SJCRH30 (cell line): Measurements from ENCODE around the gene MCM3AP. TPM values are rescaled to one million over a fixed set of nuclear protein-coding genes. Genes with fewer than 3 reads are reported as not detected.
"Not testable (repeated sequence)": the region's sequence is repeated elsewhere in the genome, so short reads cannot be mapped to it uniquely, and the experiment has no call there.

Source experiments
- DNase-seq, 2 experiments: peaks; one replicate each; pipeline ENCODE4 v3.0.0-alpha.2; 2015 to 2020
- H3K27ac ChIP-seq: fragments of 250-450 bp; sonication (Bioruptor Pico); 2 replicates; pipeline ENCODE4 v1.5.1; 2020; ENCODE audit warnings: mild to moderate bottlenecking, moderate library complexity
- H3K27me3 ChIP-seq: fragments of 250-450 bp; sonication (Bioruptor Pico); 2 replicates; pipeline ENCODE4 v1.5.1; 2020; ENCODE audit warnings: mild to moderate bottlenecking, moderate library complexity
- H3K36me3 ChIP-seq: fragments of 250-450 bp; sonication (Bioruptor Pico); 2 replicates; pipeline ENCODE4 v1.5.1; 2020; ENCODE audit warnings: mild to moderate bottlenecking, moderate library complexity
- H3K4me1 ChIP-seq: fragments of 250-450 bp; sonication (Bioruptor Pico); 2 replicates; pipeline ENCODE4 v1.5.1; 2020; ENCODE audit warnings: mild to moderate bottlenecking, moderate library complexity
- H3K4me3 ChIP-seq: fragments of 250-450 bp; sonication (Bioruptor Pico); 2 replicates; pipeline ENCODE4 v1.5.1; 2020; ENCODE audit warnings: mild to moderate bottlenecking, moderate library complexity
- H3K9me3 ChIP-seq: fragments of 250-450 bp; sonication (Bioruptor Pico); replicated peaks from 2 replicates; pipeline ENCODE4 v1.5.1; 2020; ENCODE audit warnings: mild to moderate bottlenecking, moderate library complexity
- total RNA-seq: library from RNA; depleted of rRNA; stranded (reverse); fragments of >200 nt; shearing (Covaris generic); gene quantifications from 2 replicates; pipeline ENCODE4 v1.2.3, GENCODE V29; 2014

Gene MCM3AP
- total RNA-seq, 1 experiment from 2014 or later, result 49.2 TPM

DNA sequence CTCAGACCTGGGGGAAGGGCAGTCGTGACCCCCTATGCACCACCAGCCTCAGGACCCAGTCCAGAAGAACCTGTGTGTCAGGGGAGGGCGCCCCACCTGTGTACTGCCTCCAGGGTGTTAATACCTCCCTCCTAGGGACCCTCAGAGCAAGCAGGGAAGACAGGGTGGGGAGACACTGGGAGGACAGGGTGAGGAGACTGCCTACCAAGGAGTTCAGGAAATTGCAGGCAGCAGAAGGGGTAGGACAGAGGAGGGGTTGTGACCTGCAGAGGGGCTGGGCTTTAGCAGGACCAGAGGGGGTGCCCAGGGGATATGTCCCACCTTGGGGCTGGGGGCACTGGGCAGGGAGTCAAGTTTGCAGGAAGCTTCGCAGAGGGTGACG is 33.0 kb upstream of the MCM3AP start:
- Histone ChIP-seq H3K27ac (no peak overlapping the region), H3K9me3 (no peaks in the 10 kb centered on the region), H3K4me1 (no peaks in the 10 kb centered on the region), H3K36me3 (peaks cover 33% of the 10 kb centered on the region), H3K27me3 (no peaks in the 10 kb centered on the region), H3K4me3 (no peak overlapping the region)
- no peak for DNase-seq

- Histone ChIP-seq H3K27ac (no peak overlapping the region), H3K9me3 (no peaks in the 10 kb centered on the region), H3K36me3 (peaks cover 38% of the 10 kb centered on the region), H3K4me3 (no peak overlapping the region), H3K4me1 (no peaks in the 10 kb centered on the region), H3K27me3 (no peaks in the 10 kb centered on the region)
- no peak for DNase-seq
These were observed 32.5 kb upstream of the MCM3AP start for GRCh38 chr21:46317710-46318463.

DNA sequence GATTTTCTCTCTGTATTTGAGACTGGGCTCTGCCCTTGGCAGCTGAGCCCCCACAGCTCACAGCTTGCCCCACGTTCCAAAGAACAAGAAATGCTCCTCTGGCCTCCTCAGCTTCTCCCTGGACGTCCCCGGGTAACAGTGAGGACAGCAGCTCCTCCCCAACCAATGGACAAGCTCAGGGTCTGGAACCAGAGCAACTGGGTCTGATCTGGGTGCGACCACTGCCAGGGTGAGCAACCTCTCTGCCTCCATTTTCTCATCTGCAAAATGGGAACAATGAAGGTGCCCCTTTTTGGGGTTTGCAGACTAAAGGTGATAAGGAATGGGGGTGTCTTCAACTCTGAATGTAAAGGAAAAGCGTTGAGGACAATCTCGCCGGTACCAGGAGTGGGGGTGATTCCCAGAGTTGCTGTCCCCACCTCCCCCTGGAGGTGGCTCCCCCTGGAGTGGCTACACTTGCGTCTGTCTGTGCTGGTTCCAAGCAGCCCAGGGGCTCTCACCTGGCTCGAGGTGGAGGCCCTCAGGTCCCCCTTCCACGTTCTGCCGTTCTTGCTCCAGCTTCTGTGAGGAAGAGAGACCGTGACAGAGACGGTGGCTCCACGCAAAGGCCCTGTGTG is 31.4 kb upstream of the MCM3AP start:
- no peak for DNase-seq
- Histone ChIP-seq H3K4me3 (no peak overlapping the region), H3K4me1 (no peaks in the 10 kb centered on the region), H3K9me3 (no peaks in the 10 kb centered on the region), H3K36me3 (peaks cover 36% of the 10 kb centered on the region), H3K27ac (no peak overlapping the region), H3K27me3 (no peaks in the 10 kb centered on the region)

GRCh38 chr21:46314441-46315020 is 29.1 kb upstream of the MCM3AP start:
- no peak overlapping the region for H3K4me3 ChIP-seq
- H3K36me3 ChIP-seq, result peaks cover 47% of the 10 kb centered on the region
- H3K4me1 ChIP-seq, result no peaks in the 10 kb centered on the region
- H3K27me3 ChIP-seq, result no peaks in the 10 kb centered on the region
- H3K27ac ChIP-seq, result no peak overlapping the region
- no peaks in the 10 kb centered on the region for H3K9me3 ChIP-seq
- DNase-seq, result no peak

- DNase-seq, result no peak
- peaks cover 54% of the 10 kb centered on the region for H3K36me3 ChIP-seq
- H3K4me1 ChIP-seq, result no peaks in the 10 kb centered on the region
- H3K27ac ChIP-seq, result no peak overlapping the region
- H3K4me3 ChIP-seq, result no peak overlapping the region
- no peaks in the 10 kb centered on the region for H3K9me3 ChIP-seq
- no peaks in the 10 kb centered on the region for H3K27me3 ChIP-seq
These were observed 27.5 kb upstream of the MCM3AP start for GRCh38 chr21:46312949-46313348.

- Histone ChIP-seq H3K9me3 (no peaks in the 10 kb centered on the region), H3K4me3 (no peak overlapping the region), H3K27ac (no peak overlapping the region), H3K36me3 (peaks cover 60% of the 10 kb centered on the region), H3K27me3 (no peaks in the 10 kb centered on the region), H3K4me1 (0 out of 2 replicates have a peak, but pooled peaks cover 2% of the 10 kb centered on the region)
- DNase-seq, result no peak
These were observed 26.2 kb upstream of the MCM3AP start for GRCh38 chr21:46311568-46311967.

DNA sequence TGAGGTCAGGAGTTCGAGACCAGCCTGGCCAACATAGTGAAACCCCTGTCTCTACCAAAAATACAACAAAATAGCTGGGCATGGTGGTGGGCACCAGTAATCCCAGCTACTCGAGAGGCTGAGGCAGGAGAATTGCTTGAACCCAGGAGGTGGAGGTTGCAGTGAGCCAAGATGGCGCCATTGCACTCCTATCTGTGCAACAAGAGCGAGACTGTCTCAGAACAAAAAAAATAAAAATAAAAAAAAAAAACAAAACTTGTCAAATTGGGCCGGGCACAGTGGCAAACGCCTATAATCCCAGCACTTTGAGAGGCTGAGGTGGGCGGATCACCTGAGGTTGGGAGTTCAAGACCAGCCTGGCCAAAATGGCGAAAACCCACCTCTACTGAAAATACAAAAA is 24.8 kb upstream of the MCM3AP start:
- not testable (repeated sequence) for H3K9me3 ChIP-seq, H3K27ac ChIP-seq, H3K4me1 ChIP-seq, H3K4me3 ChIP-seq, H3K27me3 ChIP-seq, DNase-seq
- H3K36me3 ChIP-seq, result peaks cover 59% of the 10 kb centered on the region

DNA sequence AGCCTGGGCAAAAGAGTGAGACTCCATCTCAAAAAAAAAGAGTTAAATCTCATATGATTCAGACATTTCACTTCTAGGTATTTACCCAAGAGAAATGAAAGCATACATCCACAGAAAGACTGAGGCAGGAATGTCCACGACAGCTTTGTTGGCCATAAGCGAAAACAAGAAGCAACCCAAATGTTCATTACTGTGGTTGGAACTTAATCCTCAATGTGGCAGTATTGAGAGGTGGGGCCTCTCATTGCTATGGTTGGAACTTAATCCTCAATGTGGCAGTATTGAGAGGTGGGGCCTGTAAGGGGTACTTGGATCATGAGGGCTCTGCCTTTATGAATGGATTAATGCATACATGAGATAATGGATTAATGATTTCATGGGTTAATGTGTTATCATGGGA is 23.0 kb upstream of the MCM3AP start:
- Histone ChIP-seq H3K27me3 (no peaks in the 10 kb centered on the region), H3K4me3 (no peak overlapping the region), H3K27ac (no peak overlapping the region), H3K36me3 (peaks cover 59% of the 10 kb centered on the region), H3K9me3 (no peaks in the 10 kb centered on the region), H3K4me1 (0 out of 2 replicates have a peak, but pooled peaks cover 2% of the 10 kb centered on the region)
- DNase-seq, result no peak

DNA sequence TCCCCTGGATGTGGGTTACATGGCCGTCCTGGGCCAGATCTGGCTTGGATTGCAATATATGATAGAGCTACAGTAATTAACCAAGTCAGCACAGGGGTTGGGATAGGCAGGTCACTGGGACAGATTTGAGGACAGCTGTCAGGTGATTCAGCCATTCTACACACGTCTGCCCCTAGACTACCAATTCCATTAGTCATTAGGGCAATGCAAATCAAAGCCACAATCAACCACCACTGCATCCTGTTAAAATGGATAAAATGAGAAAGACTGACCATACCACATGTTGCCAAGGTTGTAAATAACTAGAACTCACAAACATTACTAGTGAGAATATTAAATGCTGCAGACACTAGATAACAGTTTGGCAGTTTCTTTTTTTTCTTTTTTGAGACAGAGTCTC is 22.2 kb upstream of the MCM3AP start:
- no peaks in the 10 kb centered on the region for H3K27me3 ChIP-seq
- DNase-seq, result no peak
- H3K27ac ChIP-seq, result no peak overlapping the region
- H3K36me3 ChIP-seq, result peaks cover 58% of the 10 kb centered on the region
- 0 out of 2 replicates have a peak, but pooled peaks cover 2% of the 10 kb centered on the region for H3K4me1 ChIP-seq
- no peak overlapping the region for H3K4me3 ChIP-seq
- H3K9me3 ChIP-seq, result no peaks in the 10 kb centered on the region

- no peak overlapping the region for H3K4me3 ChIP-seq
- H3K36me3 ChIP-seq, result peaks cover 58% of the 10 kb centered on the region
- no peak for DNase-seq
- no peak overlapping the region for H3K27ac ChIP-seq
- H3K4me1 ChIP-seq, result 0 out of 2 replicates have a peak, but pooled peaks cover 2% of the 10 kb centered on the region
- no peaks in the 10 kb centered on the region for H3K27me3 ChIP-seq
- no peaks in the 10 kb centered on the region for H3K9me3 ChIP-seq
These were observed 19.5 kb upstream of the MCM3AP start for GRCh38 chr21:46304955-46305354.

DNA sequence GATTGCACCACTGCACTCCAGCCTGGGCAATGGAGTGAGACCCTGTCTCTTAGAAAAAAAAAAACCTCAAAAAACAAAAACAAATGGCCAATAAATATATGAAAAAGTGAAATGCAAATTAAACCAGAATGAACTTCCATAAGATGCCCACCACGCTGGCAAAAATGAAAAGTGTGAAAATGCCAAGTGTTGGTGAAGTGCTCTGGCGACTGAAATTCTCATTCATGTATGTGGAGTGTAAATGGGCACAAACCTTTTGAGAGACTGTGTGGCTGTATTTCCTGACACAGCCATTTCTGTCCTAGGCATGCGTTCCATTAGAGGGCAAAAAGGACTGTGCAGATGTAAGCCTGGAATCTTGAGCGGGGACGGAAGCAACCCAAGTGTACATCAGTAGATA is 19.0 kb upstream of the MCM3AP start:
- Histone ChIP-seq H3K4me3 (no peak overlapping the region), H3K27ac (no peak overlapping the region), H3K27me3 (no peaks in the 10 kb centered on the region), H3K36me3 (peaks cover 60% of the 10 kb centered on the region), H3K4me1 (0 out of 2 replicates have a peak, but pooled peaks cover 2% of the 10 kb centered on the region), H3K9me3 (no peaks in the 10 kb centered on the region)
- DNase-seq, result no peak

- peaks cover 42% of the 10 kb centered on the region for H3K36me3 ChIP-seq
- no peak for DNase-seq
These were observed 16.3 kb upstream of the MCM3AP start for GRCh38 chr21:46301759-46302158.

DNA sequence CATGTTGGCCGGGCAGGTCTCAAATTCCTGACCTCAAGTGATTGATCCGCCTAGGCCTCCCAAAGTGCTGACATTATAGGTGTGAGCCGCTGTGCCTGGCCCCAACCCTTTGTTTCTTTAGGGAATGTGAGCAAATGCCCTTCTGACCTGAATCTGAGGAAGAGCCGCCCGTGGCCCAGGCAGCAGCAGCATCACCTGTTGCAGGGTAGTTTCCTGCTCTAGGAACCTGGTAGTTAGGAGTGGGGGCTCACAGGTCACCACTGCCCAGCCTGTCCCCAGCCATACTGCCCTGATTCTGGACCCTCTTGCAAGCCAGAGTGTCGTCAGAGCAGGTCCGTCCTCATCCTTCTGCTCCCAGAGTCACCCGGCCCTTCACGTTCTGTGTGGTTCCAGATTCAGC is 13.8 kb upstream of the MCM3AP start:
- Histone ChIP-seq H3K4me3 (no peak overlapping the region), H3K9me3 (no peaks in the 10 kb centered on the region), H3K27me3 (no peaks in the 10 kb centered on the region), H3K36me3 (peaks cover 30% of the 10 kb centered on the region), H3K4me1 (peaks cover 4% of the 10 kb centered on the region; the same call in 1 of the 2 replicates), H3K27ac (no peak overlapping the region)
- DNase-seq, result no peak

More at GRCh38 chr21:46301759-46302158, 16.3 kb upstream of the MCM3AP start:
- no peak overlapping the region for H3K27ac ChIP-seq
- H3K27me3 ChIP-seq, result no peaks in the 10 kb centered on the region
- H3K9me3 ChIP-seq, result no peaks in the 10 kb centered on the region
- no peak overlapping the region for H3K4me3 ChIP-seq
- H3K4me1 ChIP-seq, result no peaks in the 10 kb centered on the region

DNA sequence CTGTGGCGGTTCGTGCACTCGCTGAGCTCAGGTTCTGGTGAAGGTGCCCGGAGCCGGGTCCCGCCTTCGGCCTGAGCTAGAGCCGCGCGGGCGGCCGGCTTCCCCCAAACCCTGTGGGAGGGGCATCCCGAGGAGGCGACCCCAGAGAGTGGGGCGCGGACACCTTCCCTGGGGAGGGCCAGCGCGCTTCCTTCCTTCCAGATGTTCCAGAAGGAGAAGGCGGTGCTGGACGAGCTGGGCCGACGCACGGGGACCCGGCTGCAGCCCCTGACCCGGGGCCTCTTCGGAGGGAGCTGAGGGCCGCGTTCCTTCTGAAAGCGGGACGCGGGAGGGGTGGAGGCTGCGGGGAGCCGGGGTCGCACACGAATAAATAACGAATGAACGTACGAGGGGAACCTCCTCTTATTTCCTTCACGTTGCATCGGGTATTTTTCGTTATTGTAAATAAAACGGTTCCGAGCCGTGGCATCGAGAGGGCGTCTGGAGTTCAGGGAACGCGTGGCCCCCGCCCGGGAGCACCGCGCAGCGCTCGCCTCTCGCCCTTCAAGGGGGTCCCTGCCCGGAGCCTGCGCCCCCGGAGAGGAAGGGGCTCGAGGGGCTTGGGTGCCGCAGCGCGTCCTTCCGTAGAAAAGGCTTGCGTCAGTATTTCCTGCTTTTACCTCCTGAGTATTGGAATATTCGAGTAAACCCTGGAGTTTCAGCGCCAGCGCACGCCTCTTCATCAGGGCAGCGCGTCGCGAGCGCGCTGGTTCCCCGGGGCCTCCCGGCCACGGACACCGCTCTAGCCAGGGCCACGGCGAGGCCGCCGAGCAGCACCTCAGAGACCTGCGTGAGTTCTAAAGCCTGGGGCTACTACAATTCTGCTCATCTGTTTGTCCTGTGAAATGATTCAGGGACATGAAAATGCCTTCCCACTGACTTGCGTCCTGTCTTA is 12.2 kb upstream of the MCM3AP start:
- Histone ChIP-seq H3K27ac (no peak overlapping the region), H3K27me3 (no peaks in the 10 kb centered on the region), H3K4me1 (peaks cover 4% of the 10 kb centered on the region; the same call in 1 of the 2 replicates), H3K9me3 (no peaks in the 10 kb centered on the region), H3K36me3 (peaks cover 25% of the 10 kb centered on the region), H3K4me3 (no peak overlapping the region)
- DNase-seq, result no peak
